CD4-positive, alpha-beta T cell treated with Interferon gamma for 1 hour (primary cell): ENCODE measurements around the gene RINT1.

Source experiments
- DNase-seq: peaks from one replicate; pipeline ENCODE4 v3.0.0-alpha.2; 2020

The RINT1 gene

GRCh38 chr7:105600720-105601550 is 68.9 kb downstream of the RINT1 start:
- no peak for DNase-seq

GRCh38 chr7:105602325-105603305 is 70.6 kb downstream of the RINT1 start:
- no peak for DNase-seq

- DNase-seq, result no peak
These were observed 78.3 kb downstream of the RINT1 start for GRCh38 chr7:105610165-105610930.

GRCh38 chr7:105611856-105612775 is 80.1 kb downstream of the RINT1 start:
- DNase-seq, result no peak

- DNase-seq, result no peak
These were observed 80.8 kb downstream of the RINT1 start for GRCh38 chr7:105612806-105613205.

GRCh38 chr7:105613611-105614330 is 81.8 kb downstream of the RINT1 start:
- no peak for DNase-seq

GRCh38 chr7:105614341-105614840 is 82.4 kb downstream of the RINT1 start:
- no peak for DNase-seq
